LNCAP (cell line): ENCODE data around the gene PHAF1.

Experiments used
- TF ChIP-seq, protein P1 (sequence below): fragments of 450-650 bp; IDR thresholded peaks from 2 replicates; pipeline ENCODE4 v1.5.1; 2017; ENCODE audit warnings: mild to moderate bottlenecking

Gene PHAF1

DNA sequence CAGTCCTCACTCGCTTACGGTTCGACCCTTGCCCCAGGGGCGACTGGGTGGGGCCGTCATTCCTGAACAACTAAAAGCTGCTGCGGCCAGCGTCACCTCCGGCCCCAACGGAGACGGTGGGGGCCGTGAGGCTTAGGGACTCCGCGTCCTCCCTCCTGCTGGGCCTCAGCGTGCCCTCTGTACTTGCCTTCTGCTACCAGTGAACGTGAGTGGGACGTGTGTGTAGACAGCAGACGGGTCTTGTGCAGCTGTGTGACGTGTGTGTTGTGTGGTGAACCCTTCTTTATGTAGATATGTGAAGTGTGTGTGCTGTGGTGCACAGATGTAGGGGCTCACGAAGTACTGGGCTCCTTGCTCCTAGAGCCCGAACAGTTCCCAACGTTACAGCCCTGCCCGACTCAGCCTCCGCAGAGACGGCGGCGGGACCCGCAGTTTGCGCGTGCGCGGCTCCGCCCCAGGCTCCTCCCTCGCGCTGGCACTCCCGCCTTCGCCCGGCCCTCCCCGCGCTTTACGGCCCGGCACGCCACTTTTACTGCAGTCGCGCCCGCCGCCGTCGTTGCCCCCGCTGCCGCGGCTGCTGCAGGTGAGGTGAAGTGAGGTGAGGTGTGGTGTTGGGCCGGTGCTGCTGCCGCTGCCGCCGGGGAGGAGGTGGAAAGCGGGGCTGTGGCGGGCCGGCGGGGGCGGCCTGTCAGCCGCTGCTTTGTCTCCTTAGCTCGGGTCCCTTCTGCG lies at the start of gene PHAF1:
PHAF1 (plus strand) TSS at position 535 of the 729 bp plus-strand sequence. CDS start 235 bp downstream, outside the sequence.
- TF ChIP-seq, protein P1, sequence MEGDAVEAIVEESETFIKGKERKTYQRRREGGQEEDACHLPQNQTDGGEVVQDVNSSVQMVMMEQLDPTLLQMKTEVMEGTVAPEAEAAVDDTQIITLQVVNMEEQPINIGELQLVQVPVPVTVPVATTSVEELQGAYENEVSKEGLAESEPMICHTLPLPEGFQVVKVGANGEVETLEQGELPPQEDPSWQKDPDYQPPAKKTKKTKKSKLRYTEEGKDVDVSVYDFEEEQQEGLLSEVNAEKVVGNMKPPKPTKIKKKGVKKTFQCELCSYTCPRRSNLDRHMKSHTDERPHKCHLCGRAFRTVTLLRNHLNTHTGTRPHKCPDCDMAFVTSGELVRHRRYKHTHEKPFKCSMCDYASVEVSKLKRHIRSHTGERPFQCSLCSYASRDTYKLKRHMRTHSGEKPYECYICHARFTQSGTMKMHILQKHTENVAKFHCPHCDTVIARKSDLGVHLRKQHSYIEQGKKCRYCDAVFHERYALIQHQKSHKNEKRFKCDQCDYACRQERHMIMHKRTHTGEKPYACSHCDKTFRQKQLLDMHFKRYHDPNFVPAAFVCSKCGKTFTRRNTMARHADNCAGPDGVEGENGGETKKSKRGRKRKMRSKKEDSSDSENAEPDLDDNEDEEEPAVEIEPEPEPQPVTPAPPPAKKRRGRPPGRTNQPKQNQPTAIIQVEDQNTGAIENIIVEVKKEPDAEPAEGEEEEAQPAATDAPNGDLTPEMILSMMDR, result no peak

DNA sequence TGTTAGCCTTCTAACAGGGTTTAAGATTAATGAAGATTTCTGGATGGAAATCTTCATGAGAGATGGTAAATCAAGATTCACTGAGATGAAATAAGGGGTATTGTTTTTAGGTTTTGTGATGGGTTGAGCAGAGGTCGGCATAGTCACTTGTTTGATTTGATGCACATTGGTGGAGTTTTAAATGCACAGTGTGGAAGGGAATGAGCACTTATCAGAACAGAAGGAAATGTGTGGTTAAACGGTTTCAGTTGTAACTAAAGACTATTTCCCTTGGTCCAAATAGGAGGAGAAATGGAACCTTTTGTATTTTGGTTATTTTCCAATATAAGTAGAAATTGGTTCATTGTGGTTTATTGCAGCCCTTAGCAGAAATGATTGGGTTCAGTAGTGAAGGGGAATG lies 46.7 kb upstream of the PHAF1 start:
- TF ChIP-seq, protein P1, result no peak

DNA sequence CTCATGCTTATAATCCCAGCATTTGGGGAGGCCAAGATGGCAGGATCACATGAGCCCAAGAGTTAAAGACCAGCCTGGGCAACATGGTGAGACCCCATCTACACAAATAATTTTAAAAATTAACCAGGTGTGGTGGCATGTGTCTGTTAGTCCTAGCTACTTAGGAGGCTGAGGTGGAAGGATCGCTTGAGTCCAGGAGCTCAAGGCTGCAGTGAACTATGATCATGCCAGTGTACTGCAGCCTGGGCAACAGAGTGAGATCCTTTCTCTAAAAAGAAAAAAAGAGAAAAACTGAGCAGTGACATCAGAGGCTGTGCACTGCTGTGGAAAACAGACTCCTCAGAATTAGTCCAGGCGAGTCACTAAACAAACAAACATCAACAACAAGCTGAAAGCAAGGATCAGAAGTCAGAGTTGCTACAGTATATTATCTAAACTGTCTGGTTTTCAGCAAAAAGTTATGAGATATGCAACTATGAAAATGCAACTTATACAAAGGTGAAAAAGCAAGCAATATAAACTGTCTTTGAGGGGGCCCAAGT lies 41.5 kb upstream of the PHAF1 start:
- TF ChIP-seq, protein P1, result no peak

DNA sequence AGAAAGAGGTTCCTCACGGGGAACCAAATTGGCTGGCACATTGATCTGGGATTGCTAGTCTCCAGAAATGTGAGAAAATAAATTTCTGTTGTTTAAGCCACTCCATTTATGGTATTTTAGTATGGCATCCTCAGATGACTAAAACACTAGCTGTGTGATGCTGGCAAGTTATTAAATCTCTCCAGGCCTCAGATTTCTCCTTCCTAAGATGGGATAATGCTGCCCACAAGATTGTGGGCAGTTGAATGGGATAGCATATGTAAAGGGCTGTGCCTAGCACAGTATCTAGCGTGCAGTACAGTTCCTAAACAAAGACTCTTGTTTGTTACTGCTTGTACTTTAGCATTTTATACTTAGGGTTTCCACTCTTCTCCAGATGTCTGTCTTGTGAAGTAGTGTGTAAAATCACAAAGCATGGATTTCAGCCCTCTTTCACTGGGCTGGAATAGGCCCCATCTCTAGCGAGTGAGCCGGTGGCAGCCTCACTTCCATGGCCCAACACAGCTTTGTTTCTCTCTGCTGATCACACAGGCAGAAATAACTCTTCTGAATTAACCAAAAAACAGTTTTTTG lies 38.2 kb upstream of the PHAF1 start:
- TF ChIP-seq, protein P1, result no peak

DNA sequence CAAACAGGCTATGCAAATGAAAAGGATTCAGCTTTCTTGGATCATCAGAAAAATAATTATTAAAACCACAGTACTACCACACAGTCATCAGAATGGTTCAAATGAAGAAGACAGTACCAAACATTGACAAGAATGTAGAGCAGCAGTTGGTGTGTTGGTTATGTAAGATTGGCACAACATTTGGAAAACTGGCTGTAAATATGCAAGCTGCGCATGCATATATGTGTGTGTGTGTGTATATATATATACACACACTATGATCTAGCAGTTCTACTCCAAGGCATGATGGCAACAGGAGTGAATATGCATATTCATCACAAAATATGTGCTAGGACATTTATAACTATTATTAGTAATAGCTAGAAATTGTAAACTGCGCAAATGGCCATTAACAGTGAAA lies 34.4 kb upstream of the PHAF1 start:
- TF ChIP-seq, protein P1, result no peak

DNA sequence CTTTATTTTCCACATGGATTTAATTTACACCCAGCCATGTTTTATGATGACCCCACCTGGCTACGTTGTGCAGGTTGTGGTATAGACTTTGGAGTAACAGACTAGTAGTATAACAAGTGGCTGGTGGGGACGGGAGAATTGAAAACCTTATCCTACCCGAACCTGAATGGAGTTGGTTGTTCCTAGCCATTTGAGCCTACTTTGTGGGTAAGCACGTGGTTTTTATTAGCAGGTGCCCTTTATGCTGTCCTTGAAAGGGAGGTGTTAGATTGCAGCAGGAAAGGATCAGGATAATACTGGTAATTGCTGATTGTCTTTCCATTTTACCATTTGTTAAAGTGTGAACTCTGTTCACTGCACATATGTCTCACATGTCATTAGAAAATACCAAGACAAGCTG lies 31.9 kb upstream of the PHAF1 start:
- TF ChIP-seq, protein P1, result no peak

DNA sequence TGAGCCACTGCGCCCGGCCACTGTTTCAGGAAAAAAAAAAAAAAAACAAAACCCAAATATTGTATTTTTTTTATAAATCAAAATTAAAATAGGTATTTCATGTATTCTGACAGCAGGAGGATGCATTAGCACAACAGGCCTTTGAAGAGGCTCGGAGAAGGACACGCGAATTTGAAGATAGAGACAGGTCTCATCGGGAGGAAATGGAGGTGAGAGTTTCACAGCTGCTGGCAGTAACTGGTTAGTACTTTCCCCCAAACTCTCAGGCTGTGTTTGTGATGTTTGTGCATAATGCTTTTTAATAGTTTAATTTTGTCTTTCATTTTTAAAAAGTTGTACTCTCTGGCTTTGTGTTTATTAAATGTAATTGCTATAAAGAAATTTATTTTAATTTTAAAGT lies 27.6 kb upstream of the PHAF1 start:
- TF ChIP-seq, protein P1, result no peak
